ENCODE data around the gene SBF1. TPM values are rescaled to one million over a fixed set of nuclear protein-coding genes. Genes with fewer than 3 reads are reported as not detected.
A peak's percentile ranks its signal among the peaks of the same experiment; 100 is the strongest.
"Not testable (repeated sequence)": the region's sequence is repeated elsewhere in the genome, so short reads cannot be mapped to it uniquely, and the experiment has no call there.

SBF1 gene
- total RNA-seq, 2 experiments from 2014 or later = 211 to 221 TPM

- Mint-ChIP-seq H3K36me3 (peaks cover under 1% of the 10 kb centered on the region), H3K27ac (peak overlapping the region; percentile 54), H3K27me3 (no peaks in the 10 kb centered on the region), H3K9me3 (no peaks in the 10 kb centered on the region), H3K4me1 (peaks cover 11% of the 10 kb centered on the region), H3K4me3 (no peak overlapping the region)
- DNase-seq = peak; percentile 34
- ATAC-seq (ENCODE audit: low read depth) = no peak
- POLR2A ChIA-PET = interaction anchor here (0.6 kb wide), 1 partner anchor 12 kb away, joined by 3 read pairs; no protein-coding TSS in a partner anchor
Measured at GRCh38 chr22:50440544-50441249, 34.1 kb downstream of the SBF1 start.

- peaks cover 3% of the 10 kb centered on the region for H3K4me1 Mint-ChIP-seq
- ATAC-seq (ENCODE audit: low read depth) (no peak), DNase-seq (no peak)
- H3K9me3 Mint-ChIP-seq = no peaks in the 10 kb centered on the region
- peak overlapping the region; percentile 25 for H3K27ac Mint-ChIP-seq
- H3K36me3 Mint-ChIP-seq = no peaks in the 10 kb centered on the region
- POLR2A ChIA-PET = no interaction called here
- no peak overlapping the region for H3K4me3 Mint-ChIP-seq
- H3K27me3 Mint-ChIP-seq = no peaks in the 10 kb centered on the region
Measured at GRCh38 chr22:50439871-50440331, 34.9 kb downstream of the SBF1 start.

- Mint-ChIP-seq H3K9me3 (no peaks in the 10 kb centered on the region), H3K36me3 (no peaks in the 10 kb centered on the region), H3K4me1 (peaks cover 1% of the 10 kb centered on the region), H3K4me3 (no peak overlapping the region), H3K27me3 (no peaks in the 10 kb centered on the region), H3K27ac (no peak overlapping the region)
- DNase-seq (peak; percentile 34), ATAC-seq (ENCODE audit: low read depth) (no peak)
- POLR2A ChIA-PET = no interaction called here
Measured at GRCh38 chr22:50439314-50439870, 35.4 kb downstream of the SBF1 start.

GRCh38 chr22:50438305-50439275 lies 36.2 kb downstream of the SBF1 start:
- no peak for DNase-seq
- no peak overlapping the region for H3K27ac Mint-ChIP-seq
- peaks cover 1% of the 10 kb centered on the region for H3K4me1 Mint-ChIP-seq
- H3K9me3 Mint-ChIP-seq = no peaks in the 10 kb centered on the region
- no peaks in the 10 kb centered on the region for H3K36me3 Mint-ChIP-seq
- POLR2A ChIA-PET = no interaction called here
- no peak overlapping the region for H3K4me3 Mint-ChIP-seq
- no peaks in the 10 kb centered on the region for H3K27me3 Mint-ChIP-seq
- ATAC-seq (ENCODE audit: low read depth) = no peak

- ATAC-seq (ENCODE audit: low read depth) = no peak
- Mint-ChIP-seq H3K27me3 (no peaks in the 10 kb centered on the region), H3K4me3 (no peak overlapping the region), H3K4me1 (no peaks in the 10 kb centered on the region), H3K27ac (no peak overlapping the region), H3K9me3 (no peaks in the 10 kb centered on the region), H3K36me3 (no peaks in the 10 kb centered on the region)
- DNase-seq = no peak
- POLR2A ChIA-PET = no interaction called here
Measured at GRCh38 chr22:50437511-50438304, 37.1 kb downstream of the SBF1 start.

- Mint-ChIP-seq H3K36me3 (no peaks in the 10 kb centered on the region), H3K27ac (no peak overlapping the region), H3K4me1 (no peaks in the 10 kb centered on the region), H3K4me3 (no peak overlapping the region), H3K9me3 (no peaks in the 10 kb centered on the region), H3K27me3 (no peaks in the 10 kb centered on the region)
- DNase-seq (no peak), ATAC-seq (ENCODE audit: low read depth) (no peak)
- POLR2A ChIA-PET = no interaction called here
Measured at GRCh38 chr22:50436841-50437341, 37.9 kb downstream of the SBF1 start.

- POLR2A ChIA-PET = no interaction called here
- no peak overlapping the region for H3K4me3 Mint-ChIP-seq
- ATAC-seq (ENCODE audit: low read depth) (no peak), DNase-seq (no peak)
- no peaks in the 10 kb centered on the region for H3K4me1 Mint-ChIP-seq
- no peak overlapping the region for H3K27ac Mint-ChIP-seq
- peaks cover 4% of the 10 kb centered on the region for H3K36me3 Mint-ChIP-seq
- no peaks in the 10 kb centered on the region for H3K9me3 Mint-ChIP-seq
- H3K27me3 Mint-ChIP-seq = no peaks in the 10 kb centered on the region
Measured at GRCh38 chr22:50436015-50436830, 38.6 kb downstream of the SBF1 start.

- no peaks in the 10 kb centered on the region for H3K9me3 Mint-ChIP-seq
- no peaks in the 10 kb centered on the region for H3K27me3 Mint-ChIP-seq
- no peak overlapping the region for H3K27ac Mint-ChIP-seq
- POLR2A ChIA-PET = interaction anchor here (0.6 to 1.0 kb wide), 2 partner anchors 9 to 33 kb away, joined by 3 to 4 read pairs; no protein-coding TSS in a partner anchor
- ATAC-seq (ENCODE audit: low read depth) (no peak), DNase-seq (no peak)
- peaks cover 4% of the 10 kb centered on the region for H3K36me3 Mint-ChIP-seq
- no peak overlapping the region for H3K4me3 Mint-ChIP-seq
- no peaks in the 10 kb centered on the region for H3K4me1 Mint-ChIP-seq
Measured at GRCh38 chr22:50435291-50436014, 39.4 kb downstream of the SBF1 start.

GRCh38 chr22:50434849-50435248 lies 40.0 kb downstream of the SBF1 start:
- Mint-ChIP-seq H3K36me3 (peaks cover 4% of the 10 kb centered on the region), H3K4me1 (no peaks in the 10 kb centered on the region), H3K9me3 (no peaks in the 10 kb centered on the region), H3K4me3 (no peak overlapping the region), H3K27me3 (no peaks in the 10 kb centered on the region), H3K27ac (no peak overlapping the region)
- ATAC-seq (ENCODE audit: low read depth) = no peak
- no peak for DNase-seq
- POLR2A ChIA-PET = interaction anchor here (1.0 kb wide), 1 partner anchor 10 kb away, joined by 4 read pairs; no protein-coding TSS in a partner anchor

- DNase-seq; POLR2A ChIA-PET; H3K4me3 Mint-ChIP-seq; H3K4me1 Mint-ChIP-seq; ATAC-seq (ENCODE audit: low read depth); H3K27ac Mint-ChIP-seq; H3K9me3 Mint-ChIP-seq; H3K27me3 Mint-ChIP-seq: not testable (repeated sequence)
- H3K36me3 Mint-ChIP-seq = peaks cover 14% of the 10 kb centered on the region
Measured at GRCh38 chr22:50432877-50433510, 41.8 kb downstream of the SBF1 start.

GRCh38 chr22:50432131-50432876 lies 42.5 kb downstream of the SBF1 start:
- H3K27ac Mint-ChIP-seq = no peak overlapping the region
- H3K27me3 Mint-ChIP-seq = no peaks in the 10 kb centered on the region
- DNase-seq = no peak
- H3K4me1 Mint-ChIP-seq = no peaks in the 10 kb centered on the region
- no peaks in the 10 kb centered on the region for H3K9me3 Mint-ChIP-seq
- POLR2A ChIA-PET = no interaction called here
- H3K36me3 Mint-ChIP-seq = peaks cover 15% of the 10 kb centered on the region
- H3K4me3 Mint-ChIP-seq = no peak overlapping the region
- ATAC-seq (ENCODE audit: low read depth) = no peak

All from activated naive CD8-positive, alpha-beta T cell treated with anti-CD3 and anti-CD28 coated beads, Interleukin-2, amount 10 ng/mL, durations not matched to agents 7 days and 5 days (primary cell).